ENCODE results near the gene CLEC3B. TPM values are rescaled to one million over a fixed set of nuclear protein-coding genes. Genes with fewer than 3 reads are reported as not detected.

Gene CLEC3B
- total and polyA plus RNA-seq, 2 of the 8 experiments (the other 6 are each of a cell fraction or from before 2014, with no cell fraction given), result 0.32 TPM; not detected in 1

DNA sequence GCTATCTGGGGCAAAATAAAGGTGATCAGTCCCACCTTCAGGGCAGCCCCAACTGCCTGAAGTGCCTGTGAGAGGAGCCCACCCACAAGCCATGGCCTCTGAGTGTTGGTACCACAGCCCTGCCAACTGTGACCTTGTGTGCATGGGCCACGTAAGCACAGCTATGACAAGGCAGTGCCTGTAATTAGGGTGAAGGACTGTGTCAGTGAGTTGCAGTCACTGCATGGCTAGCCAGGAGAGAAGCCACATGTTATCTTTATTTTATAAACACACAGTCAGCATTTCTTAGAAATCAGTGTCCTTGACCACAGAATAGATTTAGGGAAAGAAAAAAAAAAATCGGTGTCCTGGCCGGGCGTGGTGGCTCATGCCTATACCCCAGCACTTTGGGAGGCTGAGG, 25.3 kb upstream of the CLEC3B start (continued):
- TF ChIP-seq TBP (IDR thresholded peaks at IDR 0.05; ENCODE audit: low read depth, low read length), result no peak
